Sigmoid colon (tissue), 4 donors: ENCODE results near the gene ACSL6.

Experiments used
- EP300 ChIP-seq, 4 donors: sonication (generic); formaldehyde crosslinking; IDR thresholded peaks; one replicate each; pipeline ENCODE4 v1.6.1; 2017; ENCODE audit warnings: antibody characterized with exemption in 4 of 4
- POLR2A ChIP-seq, 2 donors: fragments of 450-650 bp; IDR thresholded peaks; one replicate each; pipeline ENCODE4 v1.6.1; 2016; ENCODE audit warnings: antibody characterized with exemption in 2 of 2, mild to moderate bottlenecking in 2 of 2, moderate library complexity in 2 of 2
- POLR2AphosphoS5 ChIP-seq, 4 donors: sonication (generic); formaldehyde crosslinking; IDR thresholded peaks; one replicate each; pipeline ENCODE4 v1.6.1; 2017; ENCODE audit warnings: antibody characterized with exemption in 4 of 4
- TF ChIP-seq, protein P1 (sequence below), 4 experiments: fragments of 450-650 bp in 3 of 4; fragments of 200-600 bp in 1 of 4; IDR thresholded peaks; one replicate each; pipeline ENCODE4 v1.5.1; 2016 to 2019; ENCODE audit warnings: antibody characterized with exemption in 4 of 4, mild to moderate bottlenecking in 3 of 4, moderate library complexity in 2 of 4

DNA sequence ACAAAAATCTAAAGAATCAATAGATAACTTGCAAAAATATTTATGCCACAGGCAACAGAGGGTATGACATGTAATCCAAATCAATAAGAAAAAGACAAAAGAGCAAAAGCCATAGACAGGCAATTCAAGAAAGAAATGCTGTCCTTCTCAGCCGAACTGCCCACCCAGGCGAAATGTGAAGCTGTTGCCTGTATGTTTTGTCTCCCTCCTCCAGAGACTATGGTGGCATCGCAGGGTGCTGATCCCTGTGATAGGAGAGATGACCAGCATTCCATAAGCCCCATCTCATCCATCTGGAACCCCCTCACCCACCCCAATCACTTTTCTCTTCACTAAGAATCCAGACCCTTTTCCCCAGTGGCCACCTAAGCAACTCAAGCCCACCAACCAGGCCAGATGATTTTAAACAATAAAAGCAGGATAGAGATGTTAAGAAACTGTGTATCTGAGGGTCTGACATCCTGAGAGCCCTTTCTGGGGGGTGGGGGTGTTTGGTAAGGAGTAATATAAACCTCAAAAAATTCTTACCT is 5.3 kb upstream of the ACSL6 start:
- TF ChIP-seq, protein P1, sequence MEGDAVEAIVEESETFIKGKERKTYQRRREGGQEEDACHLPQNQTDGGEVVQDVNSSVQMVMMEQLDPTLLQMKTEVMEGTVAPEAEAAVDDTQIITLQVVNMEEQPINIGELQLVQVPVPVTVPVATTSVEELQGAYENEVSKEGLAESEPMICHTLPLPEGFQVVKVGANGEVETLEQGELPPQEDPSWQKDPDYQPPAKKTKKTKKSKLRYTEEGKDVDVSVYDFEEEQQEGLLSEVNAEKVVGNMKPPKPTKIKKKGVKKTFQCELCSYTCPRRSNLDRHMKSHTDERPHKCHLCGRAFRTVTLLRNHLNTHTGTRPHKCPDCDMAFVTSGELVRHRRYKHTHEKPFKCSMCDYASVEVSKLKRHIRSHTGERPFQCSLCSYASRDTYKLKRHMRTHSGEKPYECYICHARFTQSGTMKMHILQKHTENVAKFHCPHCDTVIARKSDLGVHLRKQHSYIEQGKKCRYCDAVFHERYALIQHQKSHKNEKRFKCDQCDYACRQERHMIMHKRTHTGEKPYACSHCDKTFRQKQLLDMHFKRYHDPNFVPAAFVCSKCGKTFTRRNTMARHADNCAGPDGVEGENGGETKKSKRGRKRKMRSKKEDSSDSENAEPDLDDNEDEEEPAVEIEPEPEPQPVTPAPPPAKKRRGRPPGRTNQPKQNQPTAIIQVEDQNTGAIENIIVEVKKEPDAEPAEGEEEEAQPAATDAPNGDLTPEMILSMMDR (IDR thresholded peaks at IDR 0.05): no peak
- TF ChIP-seq EP300 (IDR thresholded peaks at IDR 0.05): no peak
- no peak for TF ChIP-seq POLR2A (IDR thresholded peaks at IDR 0.05)
- TF ChIP-seq POLR2AphosphoS5 (IDR thresholded peaks at IDR 0.05): no peak
